Measurements from ENCODE around the gene NME4. TPM values are rescaled to one million over a fixed set of nuclear protein-coding genes. Genes with fewer than 3 reads are reported as not detected.

The NME4 gene
- total RNA-seq, 1 donor from 2014 or later = 93.2 TPM

GRCh38 chr16:427250-427649 is 30.3 kb downstream of the NME4 start:
- TF ChIP-seq CTCF (conservative IDR thresholded peaks at IDR 0.05; ENCODE audit: low read depth, low read length) = no peak
- peak overlapping the region; percentile 90 for H3K4me3 ChIP-seq (ENCODE audit: low read depth, low read length)
- no peak for DNase-seq (ENCODE audit: low read depth)

GRCh38 chr16:430904-431303 is 33.9 kb downstream of the NME4 start:
- H3K4me3 ChIP-seq (ENCODE audit: low read depth, low read length) = no peak overlapping the region
- no peak for TF ChIP-seq CTCF (conservative IDR thresholded peaks at IDR 0.05; ENCODE audit: low read depth, low read length)
- DNase-seq (ENCODE audit: low read depth) = no peak

GRCh38 chr16:440627-441026 is 43.6 kb downstream of the NME4 start:
- H3K4me3 ChIP-seq (ENCODE audit: low read depth, low read length) = no peak overlapping the region

GRCh38 chr16:441447-441846 is 44.4 kb downstream of the NME4 start:
- no peak for TF ChIP-seq CTCF (conservative IDR thresholded peaks at IDR 0.05; ENCODE audit: low read depth, low read length)
- DNase-seq (ENCODE audit: low read depth) = no peak
- H3K4me3 ChIP-seq (ENCODE audit: low read depth, low read length) = no peak overlapping the region

More at GRCh38 chr16:440627-441026, 43.6 kb downstream of the NME4 start:
- TF ChIP-seq CTCF (conservative IDR thresholded peaks at IDR 0.05; ENCODE audit: low read depth, low read length) = no peak
- no peak for DNase-seq (ENCODE audit: low read depth)

GRCh38 chr16:442976-443375 is 46.0 kb downstream of the NME4 start:
- TF ChIP-seq CTCF (conservative IDR thresholded peaks at IDR 0.05; ENCODE audit: low read depth, low read length) = no peak
- no peak overlapping the region for H3K4me3 ChIP-seq (ENCODE audit: low read depth, low read length)
- no peak for DNase-seq (ENCODE audit: low read depth)

GRCh38 chr16:444027-444426 is 47.0 kb downstream of the NME4 start:
- no peak for DNase-seq (ENCODE audit: low read depth)
- H3K4me3 ChIP-seq (ENCODE audit: low read depth, low read length) = no peak overlapping the region
- TF ChIP-seq CTCF (conservative IDR thresholded peaks at IDR 0.05; ENCODE audit: low read depth, low read length) = no peak

- DNase-seq (ENCODE audit: low read depth) = no peak
- no peak for TF ChIP-seq CTCF (conservative IDR thresholded peaks at IDR 0.05; ENCODE audit: low read depth, low read length)
- no peak overlapping the region for H3K4me3 ChIP-seq (ENCODE audit: low read depth, low read length)
Observed at GRCh38 chr16:445566-445965, 48.6 kb downstream of the NME4 start.
